GM12878 (cell line): Measurements from ENCODE around the gene CD2AP. TPM values are rescaled to one million over a fixed set of nuclear protein-coding genes. Genes with fewer than 3 reads are reported as not detected.

ENCODE experiments used
- ATAC-seq: fragments of 200-7000 bp; cut with Tn5 transposase; 3 replicates; pipeline ENCODE4 v1.9.1; 2020; ENCODE audit warnings: mild to moderate bottlenecking, moderate library complexity
- BruUV-seq: library from RNA; stranded (reverse); fragments of 400-500 nt; replicated peaks from 2 replicates; lab custom pipeline; 2021; lab: Mats Ljungman, UMichigan
- CTCF ChIA-PET: fragments of 300-600 bp; sonication (Branson Sonifier 250); formaldehyde crosslinking; extraction: SDS; loops from one replicate; lab custom pipeline; 2021; ENCODE audit warnings: inconsistent platforms; lab: Yijun Ruan, JAX
- POLR2A ChIA-PET: fragments of 350-600 bp; formaldehyde crosslinking; extraction: SDS; loops from one replicate; lab custom pipeline; 2021; ENCODE audit warnings: inconsistent platforms; lab: Charles Lee
- RAD21 ChIA-PET: fragments of 300-600 bp; sonication (Branson Sonifier 250); formaldehyde crosslinking; loops from one replicate; lab custom pipeline; 2023; ENCODE audit warnings: antibody characterized with exemption; ENCODE audit not compliant: unreplicated experiment; lab: Charles Lee
- SMC1A ChIA-PET: fragments of 300-600 bp; sonication (Branson Sonifier 250); formaldehyde crosslinking; loops from one replicate; lab custom pipeline; 2023; ENCODE audit not compliant: unreplicated experiment, uncharacterized antibody; lab: Charles Lee
- DNase-seq: peaks from one replicate; pipeline ENCODE4 v3.0.0-alpha.2; 2011; ENCODE audit warnings: low read depth, low spot score
- FAIRE-seq: peaks from 3 replicates; lab custom pipeline; 2011; peaks lifted over from hg19 to GRCh38; lab: Jason Lieb, UNC
- H2AFZ ChIP-seq: 2 replicates; pipeline ENCODE4 v1.6.0; 2011; ENCODE audit warnings: low read depth, low read length, control low read depth; ENCODE audit not compliant: control insufficient read depth
- H3K27ac ChIP-seq: 2 replicates; pipeline ENCODE4 v1.5.1; 2011; ENCODE audit warnings: control low read depth; ENCODE audit not compliant: control insufficient read depth, insufficient read depth
- H3K27me3 ChIP-seq, 2 experiments: replicated peaks in 1 of 2; 2 replicates each; pipeline versions ENCODE4 v1.6.0 to v1.6.1; 2011; ENCODE audit warnings: low read length in 1 of 2; ENCODE audit not compliant: control insufficient read depth in 2 of 2, insufficient read depth in 2 of 2
- H3K36me3 ChIP-seq, 2 experiments: 2 replicates each; pipeline ENCODE4 v1.5.1; 2011; ENCODE audit warnings: low read length in 1 of 2; ENCODE audit not compliant: control insufficient read depth in 2 of 2, insufficient read depth in 2 of 2
- H3K4me1 ChIP-seq: 2 replicates; pipeline ENCODE4 v1.6.1; 2011; ENCODE audit warnings: mild to moderate bottlenecking, low read length, moderate library complexity, mixed read lengths; ENCODE audit not compliant: control insufficient read depth, insufficient read depth
- H3K4me2 ChIP-seq: 2 replicates; pipeline ENCODE4 v1.6.0; 2011; ENCODE audit warnings: control low read depth; ENCODE audit not compliant: control insufficient read depth, insufficient read depth
- H3K4me3 ChIP-seq: fragments of 200-600 bp; sonication (generic); 2 replicates; pipeline ENCODE4 v1.5.1; 2016
- H3K79me2 ChIP-seq: 2 replicates; pipeline ENCODE4 v1.6.0; 2011; ENCODE audit warnings: low read length; ENCODE audit not compliant: control insufficient read depth, insufficient read depth
- H3K9ac ChIP-seq: 2 replicates; pipeline ENCODE4 v1.8.0; 2011; ENCODE audit warnings: low read length, control low read depth, mixed read lengths; ENCODE audit not compliant: control insufficient read depth, insufficient read depth
- H3K9me3 ChIP-seq: replicated peaks from 3 replicates; pipeline ENCODE4 v1.5.1; 2011; ENCODE audit warnings: mild to moderate bottlenecking, low read length; ENCODE audit not compliant: control insufficient read depth, insufficient read depth
- H4K20me1 ChIP-seq: 2 replicates; pipeline ENCODE4 v1.6.0; 2011; ENCODE audit not compliant: control insufficient read depth, insufficient read depth
- CBX5 ChIP-seq: sonication (generic); IDR thresholded peaks from 2 replicates; pipeline ENCODE4 v1.6.1; 2016; ENCODE audit warnings: low read depth, moderate library complexity, mild to moderate bottlenecking, inconsistent platforms
- ETV6 ChIP-seq, 2 experiments: fragments of 450-650 bp in 1 of 2; IDR thresholded peaks in 1 of 2; conservative IDR thresholded peaks in 1 of 2; 2 replicates each; pipeline ENCODE4 v1.6.1; 2014; ENCODE audit warnings: antibody characterized with exemption in 1 of 2, borderline replicate concordance in 1 of 2, low read depth in 1 of 2, mild to moderate bottlenecking in 1 of 2, moderate library complexity in 1 of 2
- HSF1 ChIP-seq: fragments of 150-350 bp; IDR thresholded peaks from 2 replicates; pipeline ENCODE4 v1.6.1; 2014; ENCODE audit warnings: mild to moderate bottlenecking, low read depth, low read length
- IKZF2 ChIP-seq, 2 experiments: fragments of 450-650 bp; IDR thresholded peaks; 2 replicates each; pipeline ENCODE4 v1.6.1; 2017; ENCODE audit warnings: mild to moderate bottlenecking in 2 of 2, moderate library complexity in 2 of 2
- RBBP5 ChIP-seq: fragments of 200-600 bp; sonication (generic); conservative IDR thresholded peaks from 2 replicates; pipeline ENCODE4 v1.6.1; 2016
- RELA ChIP-seq: fragments of 450-650 bp; IDR thresholded peaks from 2 replicates; pipeline ENCODE4 v1.8.0; 2014; ENCODE audit warnings: borderline replicate concordance; ENCODE audit not compliant: partially characterized antibody
- RUNX3 ChIP-seq: IDR thresholded peaks from 2 replicates; pipeline ENCODE4 v1.6.1; 2012; ENCODE audit warnings: low read length, inconsistent platforms
- SKIL ChIP-seq: fragments of 450-650 bp; IDR thresholded peaks from 2 replicates; pipeline ENCODE4 v1.6.1; 2017; ENCODE audit warnings: mild to moderate bottlenecking, low read depth, inconsistent platforms; ENCODE audit not compliant: poor library complexity, severe bottlenecking
- WGBS: methylation state at CpG from one replicate; pipeline ENCODE4 v1.1.6; 2016; ENCODE audit warnings: low lambda C conversion rate; ENCODE audit not compliant: insufficient replicate concordance, insufficient coverage; ENCODE audit errors: missing lambda C conversion rate; 5-methylcytosine and 5-hydroxymethylcytosine counted together
- in situ Hi-C: fragments of 300-500 bp; cut with MboI; formaldehyde crosslinking; loops from 9 replicates; pipeline ENCODE4 v1.14.3; 2018; ENCODE audit warnings: mixed read lengths
- intact Hi-C: fragments of 100-400 bp; cut with micrococcal nuclease; formaldehyde crosslinking; loops from one replicate; pipeline ENCODE4 v1.14.2; 2022; ENCODE audit not compliant: unreplicated experiment
- polyA plus RNA-seq, 11 experiments: library from polyadenylated mRNA; depleted of rRNA in 4 of 11; unstranded in 6 of 11; stranded (reverse) in 5 of 11; fragments of >200 nt; fragmentation: Nextera tagmentation in 4 of 11; fragmentation: Illumina TruSeq in 1 of 11; extraction: Ambion mirVana in 4 of 11; extraction: Trizol in 1 of 11; gene quantifications; 1 replicate in 1 of 11; 2 replicates in 10 of 11; pipeline versions ENCODE4 v1.2.1 to v1.2.3, GENCODE V29; 2011 to 2016; ENCODE audit warnings: inconsistent platforms in 2 of 11, missing spikeins in 2 of 11, low read depth in 1 of 11
- total RNA-seq, 4 experiments: library from RNA; depleted of rRNA in 3 of 4; stranded (reverse); fragments of >200 nt in 3 of 4; fragmentation: Illumina TruSeq in 1 of 4; extraction: Trizol in 1 of 4; gene quantifications; 2 replicates each; pipeline versions ENCODE4 v1.2.1 to v1.2.3, GENCODE V29; 2013 to 2021

The CD2AP gene
- total and polyA plus RNA-seq, 10 of the 15 experiments (the other 5 are each of a cell fraction or from before 2014, with no cell fraction given), result 5.4 to 46.6 (median 20.9) TPM

GRCh38 chr6:47465117-47465516, 12.5 kb upstream of the CD2AP start:
- Histone ChIP-seq H3K4me1 (peaks cover 10% of the 10 kb centered on the region), H3K4me2 (no peak overlapping the region), H3K79me2 (no peaks in the 10 kb centered on the region), H3K36me3 (no peaks in the 10 kb centered on the region), H4K20me1 (no peaks in the 10 kb centered on the region), H3K9me3 (no peaks in the 10 kb centered on the region), H3K9ac (no peak overlapping the region), H3K4me3 (no peak overlapping the region), H3K27ac (no peak overlapping the region), H2AFZ (no peak overlapping the region), H3K27me3 (no peaks in the 10 kb centered on the region)
- no peak for FAIRE-seq
- 0% methylated on average over 1 of the region's 1 CpG for whole genome bisulfite sequencing
- POLR2A ChIA-PET, result interaction anchor here (0.6 to 0.7 kb wide), 2 partner anchors 19 to 36 kb away, joined by 3 to 4 read pairs; no protein-coding TSS in a partner anchor
- intact Hi-C loops, result no loop called here
- no peak for DNase-seq
- RAD21 ChIA-PET, result no interaction called here
- BruUV-seq, result no TSS peak
- SMC1A ChIA-PET, result interaction anchor here (0.9 to 1.2 kb wide), 2 partner anchors 15 to 40 kb away, joined by 3 to 6 read pairs; no protein-coding TSS in a partner anchor
- in situ Hi-C loops, result no loop called here
- TF ChIP-seq HSF1, result no peak
- TF ChIP-seq SKIL, result no peak
- TF ChIP-seq RBBP5, result no peak
- no peak for TF ChIP-seq RELA
- no peak for TF ChIP-seq ETV6 (conservative IDR thresholded peaks at IDR 0.05 in 1 of 2, IDR thresholded peaks at IDR 0.05 in 1 of 2; ENCODE audit: borderline replicate concordance in 1 of 2, low read depth in 1 of 2)
- TF ChIP-seq RUNX3, result no peak
- TF ChIP-seq CBX5, result no peak
- TF ChIP-seq IKZF2 (IDR thresholded peaks at IDR 0.05), result no peak
- CTCF ChIA-PET, result no interaction called here
- ATAC-seq, result no peak
